Measurements from ENCODE around the gene DNAJA1. TPM values are rescaled to one million over a fixed set of nuclear protein-coding genes. Genes with fewer than 3 reads are reported as not detected.

Gene DNAJA1
- total and polyA plus RNA-seq, 9 donors: 62.6 to 159 (median 112) TPM

DNA sequence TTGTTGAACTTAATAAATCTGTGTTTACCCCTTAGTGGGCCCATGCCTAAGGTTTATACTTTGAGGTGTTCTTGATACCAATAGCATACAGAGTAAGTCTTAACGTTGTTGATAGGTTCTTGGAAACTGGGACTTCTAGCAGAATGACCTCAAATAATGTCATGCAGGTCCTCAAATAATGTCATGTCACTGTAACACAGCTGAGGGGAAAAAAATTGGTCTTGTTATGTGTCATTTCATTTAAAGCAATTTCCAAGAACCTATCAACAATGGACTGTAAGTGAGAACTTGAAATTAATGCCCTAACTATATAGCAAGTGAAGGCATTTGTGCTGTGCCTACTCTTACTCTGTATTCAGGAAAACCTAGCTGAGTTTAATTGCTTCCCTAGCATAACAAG lies 7.2 kb downstream of the DNAJA1 start:
- Histone ChIP-seq H3K36me3 (no peaks in the 10 kb centered on the region), H3K9me3 (no peaks in the 10 kb centered on the region), H3K4me1 (ENCODE audit: insufficient read depth) (peaks cover 2% of the 10 kb centered on the region), H3K27me3 (no peaks in the 10 kb centered on the region), H3K27ac (no peak overlapping the region), H3K4me3 (no peak overlapping the region)
- no peak for DNase-seq
- intact Hi-C loops (cut with DNase I): no loop called here
- TF ChIP-seq POLR2A (IDR thresholded peaks at IDR 0.05): no peak
- no peak for TF ChIP-seq EP300 (IDR thresholded peaks at IDR 0.05)
- TF ChIP-seq, protein P1, sequence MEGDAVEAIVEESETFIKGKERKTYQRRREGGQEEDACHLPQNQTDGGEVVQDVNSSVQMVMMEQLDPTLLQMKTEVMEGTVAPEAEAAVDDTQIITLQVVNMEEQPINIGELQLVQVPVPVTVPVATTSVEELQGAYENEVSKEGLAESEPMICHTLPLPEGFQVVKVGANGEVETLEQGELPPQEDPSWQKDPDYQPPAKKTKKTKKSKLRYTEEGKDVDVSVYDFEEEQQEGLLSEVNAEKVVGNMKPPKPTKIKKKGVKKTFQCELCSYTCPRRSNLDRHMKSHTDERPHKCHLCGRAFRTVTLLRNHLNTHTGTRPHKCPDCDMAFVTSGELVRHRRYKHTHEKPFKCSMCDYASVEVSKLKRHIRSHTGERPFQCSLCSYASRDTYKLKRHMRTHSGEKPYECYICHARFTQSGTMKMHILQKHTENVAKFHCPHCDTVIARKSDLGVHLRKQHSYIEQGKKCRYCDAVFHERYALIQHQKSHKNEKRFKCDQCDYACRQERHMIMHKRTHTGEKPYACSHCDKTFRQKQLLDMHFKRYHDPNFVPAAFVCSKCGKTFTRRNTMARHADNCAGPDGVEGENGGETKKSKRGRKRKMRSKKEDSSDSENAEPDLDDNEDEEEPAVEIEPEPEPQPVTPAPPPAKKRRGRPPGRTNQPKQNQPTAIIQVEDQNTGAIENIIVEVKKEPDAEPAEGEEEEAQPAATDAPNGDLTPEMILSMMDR (IDR thresholded peaks at IDR 0.05): no peak
- 34 to 52% (median 44%) methylated on average over 1 of the region's 1 CpG for WGBS, 3 donors

- Histone ChIP-seq H3K27ac (no peak overlapping the region), H3K27me3 (no peaks in the 10 kb centered on the region), H3K36me3 (no peaks in the 10 kb centered on the region), H3K4me1 (ENCODE audit: insufficient read depth) (no peaks in the 10 kb centered on the region), H3K4me3 (no peak overlapping the region), H3K9me3 (no peaks in the 10 kb centered on the region)
- TF ChIP-seq, protein P1 (IDR thresholded peaks at IDR 0.05): no peak
- no peak for TF ChIP-seq EP300 (IDR thresholded peaks at IDR 0.05)
- DNase-seq: no peak
- intact Hi-C loops (cut with DNase I): no loop called here
- WGBS, 3 donors: 55 to 56% (median 56%) methylated on average over 5 of the region's 5 CpGs
These were observed 7.8 kb downstream of the DNAJA1 start for GRCh38 chr9:33032865-33033264.

DNA sequence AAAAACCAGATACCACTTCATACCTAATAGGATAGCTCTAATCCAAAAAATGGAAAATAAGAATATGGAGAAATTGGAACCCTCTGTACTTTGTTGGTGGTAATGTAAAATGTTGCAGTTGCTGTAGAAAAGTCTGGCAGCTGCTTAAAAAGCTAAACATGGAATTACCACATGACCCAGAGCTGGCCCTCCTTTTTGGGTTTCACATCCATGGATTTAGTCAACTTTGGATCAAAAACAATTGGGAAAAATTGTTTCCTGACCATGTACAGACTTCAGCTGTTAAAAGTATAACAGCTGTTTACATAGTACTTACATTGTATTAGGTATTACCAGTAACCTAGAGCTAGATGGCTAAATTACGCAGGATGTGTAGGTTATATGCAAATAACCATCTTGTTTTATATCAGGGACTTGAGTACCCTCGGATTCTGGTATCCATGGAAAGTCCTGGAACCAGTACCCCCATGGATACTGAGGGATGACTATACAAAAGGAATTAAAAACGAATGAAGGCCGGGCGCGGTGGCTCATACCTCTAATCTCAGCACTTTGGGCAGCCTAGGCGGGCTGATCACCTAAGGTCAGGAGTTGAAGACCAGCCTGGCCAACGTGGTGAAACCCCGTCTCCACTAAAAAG lies 15.8 kb downstream of the DNAJA1 start:
- Histone ChIP-seq H3K27me3 (no peaks in the 10 kb centered on the region), H3K36me3 (no peaks in the 10 kb centered on the region), H3K4me1 (ENCODE audit: insufficient read depth) (peaks cover 3% of the 10 kb centered on the region), H3K9me3 (no peaks in the 10 kb centered on the region), H3K4me3 (no peak overlapping the region), H3K27ac (no peak overlapping the region)
- TF ChIP-seq EP300 (IDR thresholded peaks at IDR 0.05) (no peak), POLR2A (IDR thresholded peaks at IDR 0.05) (no peak)
- TF ChIP-seq, protein P1 (IDR thresholded peaks at IDR 0.05): no peak
- 77 to 85% (median 80%) methylated on average over 9 of the region's 9 CpGs for WGBS, 3 donors
- no peak for DNase-seq
- intact Hi-C loops (cut with DNase I): no loop called here

GRCh38 chr9:33041432-33042188 lies 16.5 kb downstream of the DNAJA1 start:
- no peak overlapping the region for H3K4me3 ChIP-seq
- peaks cover 3% of the 10 kb centered on the region for H3K4me1 ChIP-seq (ENCODE audit: insufficient read depth)
- WGBS, 3 donors: 74 to 78% (median 77%) methylated on average over 10 of the region's 10 CpGs
- no peaks in the 10 kb centered on the region for H3K9me3 ChIP-seq
- intact Hi-C loops (cut with DNase I): no loop called here
- no peak for TF ChIP-seq EP300 (IDR thresholded peaks at IDR 0.05)
- TF ChIP-seq, protein P1 (IDR thresholded peaks at IDR 0.05): no peak
- TF ChIP-seq POLR2A (IDR thresholded peaks at IDR 0.05): no peak
- H3K27me3 ChIP-seq: no peaks in the 10 kb centered on the region
- H3K36me3 ChIP-seq: no peaks in the 10 kb centered on the region
- no peak for DNase-seq
- no peak overlapping the region for H3K27ac ChIP-seq
